GM12874 (cell line): ENCODE data around the gene COL15A1.

ENCODE experiments used
- TF ChIP-seq, protein P1 (sequence below): IDR thresholded peaks from 2 replicates; pipeline ENCODE4 v1.5.1; 2011; ENCODE audit warnings: low read depth, mild to moderate bottlenecking, control low read depth, low read length, moderate library complexity; ENCODE audit not compliant: insufficient read depth

Gene COL15A1

DNA sequence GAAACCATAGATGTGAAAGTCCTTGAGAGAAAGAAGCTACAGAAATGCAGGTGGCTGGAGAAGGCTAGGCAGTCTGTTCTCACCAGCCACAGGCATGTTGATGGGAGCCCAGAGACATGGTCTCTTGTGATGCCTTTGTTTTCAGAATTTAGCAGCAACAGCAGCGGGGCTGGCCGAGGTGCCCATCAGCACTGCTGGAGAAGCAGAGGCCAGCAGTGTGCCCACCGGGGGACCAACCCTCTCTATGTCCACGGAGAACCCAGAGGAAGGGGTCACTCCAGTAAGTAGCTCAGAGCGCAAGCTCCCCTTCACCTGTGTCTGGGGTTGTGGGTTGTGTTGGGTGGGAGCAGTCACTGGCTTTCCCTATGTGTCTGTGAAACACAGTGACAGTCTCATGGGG lies 59.6 kb downstream of the COL15A1 start:
- TF ChIP-seq, protein P1, sequence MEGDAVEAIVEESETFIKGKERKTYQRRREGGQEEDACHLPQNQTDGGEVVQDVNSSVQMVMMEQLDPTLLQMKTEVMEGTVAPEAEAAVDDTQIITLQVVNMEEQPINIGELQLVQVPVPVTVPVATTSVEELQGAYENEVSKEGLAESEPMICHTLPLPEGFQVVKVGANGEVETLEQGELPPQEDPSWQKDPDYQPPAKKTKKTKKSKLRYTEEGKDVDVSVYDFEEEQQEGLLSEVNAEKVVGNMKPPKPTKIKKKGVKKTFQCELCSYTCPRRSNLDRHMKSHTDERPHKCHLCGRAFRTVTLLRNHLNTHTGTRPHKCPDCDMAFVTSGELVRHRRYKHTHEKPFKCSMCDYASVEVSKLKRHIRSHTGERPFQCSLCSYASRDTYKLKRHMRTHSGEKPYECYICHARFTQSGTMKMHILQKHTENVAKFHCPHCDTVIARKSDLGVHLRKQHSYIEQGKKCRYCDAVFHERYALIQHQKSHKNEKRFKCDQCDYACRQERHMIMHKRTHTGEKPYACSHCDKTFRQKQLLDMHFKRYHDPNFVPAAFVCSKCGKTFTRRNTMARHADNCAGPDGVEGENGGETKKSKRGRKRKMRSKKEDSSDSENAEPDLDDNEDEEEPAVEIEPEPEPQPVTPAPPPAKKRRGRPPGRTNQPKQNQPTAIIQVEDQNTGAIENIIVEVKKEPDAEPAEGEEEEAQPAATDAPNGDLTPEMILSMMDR: no peak

DNA sequence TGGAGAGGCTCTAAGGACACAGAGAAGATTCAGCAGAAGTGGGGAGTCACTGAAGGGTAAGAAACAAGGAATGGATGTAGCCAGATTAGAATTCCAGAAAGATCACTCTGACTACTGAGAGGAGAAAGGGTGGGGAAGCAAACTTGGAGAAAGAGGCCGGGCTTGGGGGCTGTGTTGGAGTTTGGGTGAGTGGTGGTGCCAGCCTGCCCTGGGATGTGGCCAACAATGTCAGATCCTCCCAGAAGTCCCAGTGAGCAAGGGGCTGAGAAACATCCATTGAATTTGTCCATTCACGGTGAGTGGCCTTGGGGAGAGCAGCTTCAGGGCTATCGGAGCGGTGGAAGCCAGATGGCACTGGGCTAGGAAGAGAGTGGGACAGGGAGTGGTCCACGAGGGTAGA lies 60.4 kb downstream of the COL15A1 start:
- TF ChIP-seq, protein P1: no peak

DNA sequence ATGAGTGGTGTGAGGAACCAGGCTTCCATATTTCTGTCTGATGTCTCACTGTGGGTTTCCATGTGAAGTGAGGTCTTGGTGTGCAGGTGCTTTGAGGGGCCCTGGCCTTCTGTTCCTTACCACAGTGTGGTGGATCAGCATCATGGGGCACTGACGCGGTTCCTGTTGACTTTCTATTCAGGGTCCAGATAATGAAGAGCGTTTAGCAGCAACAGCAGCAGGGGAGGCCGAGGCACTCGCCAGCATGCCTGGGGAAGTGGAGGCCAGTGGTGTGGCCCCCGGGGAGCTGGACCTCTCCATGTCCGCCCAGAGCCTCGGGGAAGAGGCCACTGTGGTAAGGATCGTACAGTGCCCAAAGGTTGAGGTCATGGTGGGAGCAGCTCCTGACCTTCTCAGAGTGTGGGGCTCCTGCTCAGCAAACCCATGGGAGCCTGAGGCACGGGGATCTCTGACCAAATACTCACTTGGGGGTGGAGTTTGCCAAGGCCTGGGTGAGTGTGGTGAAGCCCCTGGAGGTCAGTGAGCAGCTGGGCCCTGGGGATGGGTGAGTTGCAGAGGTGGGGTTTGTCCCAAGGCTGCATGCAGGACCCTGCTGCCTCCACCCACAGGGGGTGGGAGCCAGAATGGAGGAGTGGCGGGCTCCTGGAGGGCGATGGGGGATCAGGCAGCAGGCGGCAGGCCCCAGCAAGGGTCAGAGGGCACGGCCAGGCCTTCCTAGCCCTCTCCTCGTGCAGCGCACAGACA lies 61.2 kb downstream of the COL15A1 start:
- TF ChIP-seq, protein P1: no peak

DNA sequence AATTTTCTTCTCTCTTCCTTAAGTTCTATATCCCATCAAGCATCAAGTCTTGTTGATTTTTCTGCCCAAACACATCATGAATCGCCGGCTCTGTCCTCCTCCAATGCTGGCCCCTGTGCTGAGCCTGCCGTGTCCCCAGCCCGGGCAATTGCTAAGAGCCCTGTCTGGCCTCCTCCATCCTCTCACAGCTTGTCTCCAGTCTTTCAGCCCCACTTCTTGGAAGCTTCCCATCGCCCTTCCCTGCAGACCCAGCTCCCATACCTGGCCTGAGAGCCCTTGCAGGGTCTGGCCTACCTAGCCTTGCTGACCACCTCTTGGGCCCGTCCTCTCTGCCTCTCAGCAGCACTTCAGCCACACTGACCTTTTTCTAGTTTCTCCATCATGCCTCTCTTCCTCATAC lies 61.9 kb downstream of the COL15A1 start:
- TF ChIP-seq, protein P1: no peak

DNA sequence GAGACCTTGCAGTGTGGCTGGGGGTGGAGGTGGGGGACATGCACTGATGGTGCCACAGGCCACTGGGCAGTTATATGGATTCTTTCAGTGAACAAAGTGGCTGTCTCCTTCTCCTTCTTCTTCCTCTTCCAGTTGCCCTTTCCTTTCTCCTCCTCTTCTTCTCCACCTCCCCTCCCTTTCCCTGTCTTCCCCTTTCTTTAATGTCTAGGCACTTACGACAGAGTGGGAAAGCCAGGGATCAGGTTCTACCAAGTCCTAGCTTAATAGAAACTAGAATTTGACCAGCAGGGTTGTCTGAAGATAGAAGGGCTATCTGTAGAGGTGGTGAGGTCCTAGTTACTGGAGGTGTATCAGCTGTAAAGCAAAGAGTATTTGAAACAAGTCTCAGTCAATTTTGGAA lies 62.8 kb downstream of the COL15A1 start:
- TF ChIP-seq, protein P1: no peak

DNA sequence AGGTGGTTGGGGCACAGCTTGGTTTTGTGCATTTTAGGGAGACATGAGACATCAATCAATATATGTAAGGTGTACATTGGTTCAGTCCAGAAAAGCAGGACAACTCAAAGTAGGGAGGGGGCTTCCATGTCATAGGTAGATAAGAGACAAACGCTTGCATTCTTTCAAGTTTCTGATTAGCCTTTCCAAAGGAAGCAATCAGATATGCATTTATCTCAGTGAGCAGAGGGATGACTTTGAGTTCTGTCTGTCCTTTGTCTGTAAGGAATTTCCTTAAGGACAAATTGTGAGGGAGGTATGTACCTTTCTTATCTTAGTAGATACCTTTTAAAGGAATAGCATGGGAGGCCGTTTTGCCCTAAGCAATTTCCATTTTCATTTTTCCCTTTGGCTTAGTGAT lies 63.3 kb downstream of the COL15A1 start:
- TF ChIP-seq, protein P1: no peak

DNA sequence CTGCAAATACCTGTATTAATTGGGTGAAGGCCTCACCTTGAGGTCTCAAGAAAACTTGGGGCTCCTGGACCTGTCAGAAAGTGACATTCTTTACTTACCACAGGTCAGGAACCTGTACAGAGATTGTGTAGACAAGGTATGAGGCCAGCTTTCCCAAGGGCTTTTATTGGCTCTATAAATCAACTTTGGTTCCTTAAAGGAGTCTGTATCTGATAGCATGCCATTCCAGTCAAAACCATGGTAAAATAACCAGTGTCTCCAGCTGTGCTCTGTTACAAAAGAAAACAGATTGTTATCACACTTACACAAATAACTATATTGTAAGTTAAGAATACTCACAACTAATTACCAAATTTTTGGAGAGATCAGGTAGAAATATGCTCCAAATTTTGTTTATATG lies 64.5 kb downstream of the COL15A1 start:
- TF ChIP-seq, protein P1: no peak
